Right lobe of liver (tissue), 6 donors: ENCODE measurements around the gene ATP5MC2. TPM values are rescaled to one million over a fixed set of nuclear protein-coding genes. Genes with fewer than 3 reads are reported as not detected.
A peak's percentile ranks its signal among the peaks of the same experiment; 100 is the strongest.

Experiments
- ATAC-seq, 4 donors: fragments of 200-7000 bp; cut with Tn5 transposase; one replicate each; pipeline ENCODE4 v1.9.1; 2020; ENCODE audit warnings: mild to moderate bottlenecking in 4 of 4, moderate library complexity in 4 of 4
- DNase-seq, 3 donors: peaks; one replicate each; pipeline ENCODE4 v3.0.0-alpha.2; 2020
- H3K27ac ChIP-seq, 3 donors: fragments of 200-600 bp; one replicate each; pipeline ENCODE4 v1.8.0; 2022
- H3K27me3 ChIP-seq, 2 donors: fragments of 200-600 bp; one replicate each; pipeline ENCODE4 v1.8.0; 2022
- H3K36me3 ChIP-seq, 4 donors: fragments of 200-600 bp; sonication (generic) in 1 of 4; one replicate each; pipeline versions ENCODE4 v1.5.1 to v1.8.0; 2017 to 2022; ENCODE audit warnings: control low read depth in 1 of 4
- H3K4me1 ChIP-seq, 4 donors: fragments of 200-600 bp; sonication (generic) in 1 of 4; one replicate each; pipeline versions ENCODE4 v1.5.1 to v1.8.0; 2017 to 2022; ENCODE audit warnings: control low read depth in 1 of 4
- H3K4me3 ChIP-seq, 3 donors: fragments of 200-600 bp; one replicate each; pipeline ENCODE4 v1.8.0; 2022
- H3K9me3 ChIP-seq, 4 donors: fragments of 200-600 bp; sonication (generic) in 1 of 4; one replicate each; pipeline versions ENCODE4 v1.5.1 to v1.8.0; 2017 to 2022; ENCODE audit warnings: control low read depth in 1 of 4
- POLR2A ChIP-seq: fragments of 450-650 bp; IDR thresholded peaks from one replicate; pipeline ENCODE4 v1.6.1; 2017; ENCODE audit warnings: antibody characterized with exemption, mild to moderate bottlenecking
- WGBS: methylation state at CpG from one replicate; pipeline ENCODE4 v1.1.6; 2018; ENCODE audit warnings: low coverage, low lambda C conversion rate; ENCODE audit not compliant: insufficient coverage; ENCODE audit errors: missing lambda C conversion rate; 5-methylcytosine and 5-hydroxymethylcytosine counted together
- intact Hi-C, 2 donors: fragments of 100-400 bp; cut with DNase I; formaldehyde crosslinking; loops; one replicate each; pipeline versions ENCODE4 v1.11.2 to v1.14.1; 2022
- total RNA-seq, 6 experiments: library from RNA; depleted of rRNA in 2 of 6; stranded (reverse); fragments of >200 nt in 2 of 6; fragmentation: NEBNext Ultra II Directional in 3 of 6; extraction: Animal tissue kit (Norgen Biotek cat#: 25700) in 3 of 6; gene quantifications; one replicate each; pipeline versions ENCODE4 v1.1.0 to v1.2.4, GENCODE V29; 2016 to 2023
- TF ChIP-seq, protein P1 (sequence below), 4 donors: fragments of 200-600 bp in 3 of 4; fragments of 450-650 bp in 1 of 4; IDR thresholded peaks; one replicate each; pipeline versions ENCODE4 v1.5.1 to v1.8.0; 2016 to 2022; ENCODE audit warnings: antibody characterized with exemption in 4 of 4, mild to moderate bottlenecking in 2 of 4
- donor health status: DM: no; HTN: yes; CAD: no.
- donor health status: DM: no; HTN: no; CAD: no.
- donor health status: DM: no; HTN: no; CAD: no.
- donor health status: DM: no; HTN: yes; CAD: no.
- donor health status: DM: no; HTN: yes; CAD: no.

The ATP5MC2 gene
- total RNA-seq, 6 experiments from 2014 or later: 122 to 160 (median 135) TPM

DNA sequence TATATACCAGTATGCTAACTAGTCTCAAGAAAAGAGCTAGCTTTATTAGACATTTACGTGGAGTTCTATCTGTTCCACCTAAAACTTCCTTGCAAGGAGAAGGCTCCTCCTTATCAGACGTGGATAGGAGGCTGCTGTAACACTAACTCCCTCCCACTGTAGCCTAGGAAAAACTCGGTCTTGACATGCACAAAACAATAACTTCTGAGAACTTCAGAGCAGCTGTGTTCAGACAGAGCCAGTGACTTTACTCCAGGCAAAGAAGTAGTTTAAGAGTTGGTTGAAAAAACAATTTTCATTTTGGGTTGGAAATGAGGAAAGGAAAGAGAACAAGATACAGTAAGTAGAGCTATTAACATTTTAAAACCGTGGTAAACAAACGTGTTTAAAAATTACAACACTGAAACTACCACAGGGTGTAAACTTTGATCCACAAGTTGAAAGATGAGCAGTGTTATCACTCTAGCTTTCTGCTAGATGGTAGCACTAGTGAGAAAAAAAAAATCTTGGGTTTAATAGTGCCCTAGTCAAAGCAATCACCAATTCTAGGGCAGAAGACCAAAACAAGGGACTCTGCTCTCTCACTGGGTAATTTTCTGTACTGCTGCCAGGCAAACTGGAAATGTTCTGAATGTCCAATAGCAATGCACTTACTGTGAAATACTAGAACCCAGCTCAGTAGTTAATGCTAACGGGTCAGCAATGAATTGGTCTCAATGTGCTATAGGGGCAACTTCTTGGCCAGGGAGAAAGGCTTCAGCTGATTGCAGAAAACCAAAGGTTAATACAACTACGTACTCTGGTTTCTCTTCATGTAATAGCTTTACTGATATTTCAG, 52.1 kb downstream of the ATP5MC2 start:
- WGBS: 9% methylated on average over 7 of the region's 7 CpGs
- peak overlapping the region; percentile 91 to 96 (median 94) for H3K27ac ChIP-seq
- H3K36me3 ChIP-seq: no peaks in the 10 kb centered on the region
- H3K4me1 ChIP-seq: peaks cover 0 to 39% (median 14%) of the 10 kb centered on the region in 4 donors
- no peaks in the 10 kb centered on the region for H3K27me3 ChIP-seq
- DNase-seq (peak in 1 of 3 donors; percentile 80), ATAC-seq (peak; percentile 26 to 54 (median 44))
- no peaks in the 10 kb centered on the region for H3K9me3 ChIP-seq
- H3K4me3 ChIP-seq: peak overlapping the region; percentile 62 to 74 (median 69)
- TF ChIP-seq, protein P1, sequence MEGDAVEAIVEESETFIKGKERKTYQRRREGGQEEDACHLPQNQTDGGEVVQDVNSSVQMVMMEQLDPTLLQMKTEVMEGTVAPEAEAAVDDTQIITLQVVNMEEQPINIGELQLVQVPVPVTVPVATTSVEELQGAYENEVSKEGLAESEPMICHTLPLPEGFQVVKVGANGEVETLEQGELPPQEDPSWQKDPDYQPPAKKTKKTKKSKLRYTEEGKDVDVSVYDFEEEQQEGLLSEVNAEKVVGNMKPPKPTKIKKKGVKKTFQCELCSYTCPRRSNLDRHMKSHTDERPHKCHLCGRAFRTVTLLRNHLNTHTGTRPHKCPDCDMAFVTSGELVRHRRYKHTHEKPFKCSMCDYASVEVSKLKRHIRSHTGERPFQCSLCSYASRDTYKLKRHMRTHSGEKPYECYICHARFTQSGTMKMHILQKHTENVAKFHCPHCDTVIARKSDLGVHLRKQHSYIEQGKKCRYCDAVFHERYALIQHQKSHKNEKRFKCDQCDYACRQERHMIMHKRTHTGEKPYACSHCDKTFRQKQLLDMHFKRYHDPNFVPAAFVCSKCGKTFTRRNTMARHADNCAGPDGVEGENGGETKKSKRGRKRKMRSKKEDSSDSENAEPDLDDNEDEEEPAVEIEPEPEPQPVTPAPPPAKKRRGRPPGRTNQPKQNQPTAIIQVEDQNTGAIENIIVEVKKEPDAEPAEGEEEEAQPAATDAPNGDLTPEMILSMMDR (IDR thresholded peaks at IDR 0.05): no peak
- no peak for TF ChIP-seq POLR2A
- intact Hi-C loops: no loop called here

DNA sequence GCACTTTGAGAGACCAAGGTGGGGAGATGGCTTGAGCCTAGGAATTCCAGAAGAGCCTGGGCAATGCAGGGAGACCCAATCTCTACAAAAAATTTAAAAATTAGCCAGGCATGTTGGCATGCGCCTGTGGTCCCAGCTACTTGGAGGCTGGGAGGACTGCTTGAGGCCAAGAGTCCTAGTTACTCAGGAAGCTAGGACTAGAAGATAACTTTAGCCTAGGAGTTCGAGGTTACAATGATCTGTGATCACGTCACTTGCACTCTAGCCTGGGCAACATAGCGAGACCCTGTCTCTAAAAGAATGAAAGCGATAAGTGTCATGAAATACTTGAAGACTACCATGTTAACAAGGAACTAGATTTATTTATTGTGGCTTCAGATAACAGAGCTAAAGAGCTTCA, 53.2 kb downstream of the ATP5MC2 start:
- intact Hi-C loops: no loop called here
- DNase-seq (no peak), ATAC-seq (no peak)
- Histone ChIP-seq H3K27ac (peak overlapping the region in 1 of 3 donors; percentile 94), H3K4me3 (no peak overlapping the region), H3K9me3 (no peaks in the 10 kb centered on the region), H3K27me3 (no peaks in the 10 kb centered on the region), H3K36me3 (no peaks in the 10 kb centered on the region), H3K4me1 (peaks cover 0 to 48% (median 20%) of the 10 kb centered on the region in 4 donors)
- WGBS: 89% methylated on average over 5 of the region's 5 CpGs
- TF ChIP-seq, protein P1 (IDR thresholded peaks at IDR 0.05): no peak
- no peak for TF ChIP-seq POLR2A

DNA sequence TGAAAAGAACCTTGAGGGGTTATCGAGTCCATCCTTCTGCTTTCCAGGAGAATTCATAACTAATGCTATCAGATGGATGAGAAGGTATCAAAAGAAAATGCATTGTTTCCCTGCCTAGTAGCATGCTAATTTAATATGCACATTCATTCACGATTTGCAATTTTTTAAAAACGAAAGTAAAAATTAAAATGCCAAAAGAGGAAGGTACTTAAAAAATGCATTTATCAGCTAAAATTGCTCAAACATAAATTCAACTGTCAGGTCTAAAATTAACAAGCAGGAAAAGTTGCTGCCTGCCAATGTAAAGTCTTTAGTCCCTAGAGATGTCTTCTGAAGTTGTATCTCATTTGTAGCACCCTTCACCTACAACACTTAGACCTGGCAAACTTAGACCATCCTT, 57.6 kb downstream of the ATP5MC2 start:
- TF ChIP-seq, protein P1 (IDR thresholded peaks at IDR 0.05): no peak
- TF ChIP-seq POLR2A: no peak
- H3K9me3 ChIP-seq: no peaks in the 10 kb centered on the region
- H3K4me3 ChIP-seq: peak overlapping the region in 1 of 3 donors; percentile 6
- peak overlapping the region; percentile 6 to 11 (median 9) for H3K27ac ChIP-seq
- DNase-seq (no peak), ATAC-seq (peak in 1 of 4 donors; percentile 31)
- WGBS: 16% methylated on average over 3 of the region's 3 CpGs
- peaks cover 0 to 37% (median 13%) of the 10 kb centered on the region in 4 donors for H3K4me1 ChIP-seq
- intact Hi-C loops: no loop called here
- no peaks in the 10 kb centered on the region for H3K27me3 ChIP-seq
- peaks cover 0 to 6% (median 0%) of the 10 kb centered on the region in 4 donors for H3K36me3 ChIP-seq

DNA sequence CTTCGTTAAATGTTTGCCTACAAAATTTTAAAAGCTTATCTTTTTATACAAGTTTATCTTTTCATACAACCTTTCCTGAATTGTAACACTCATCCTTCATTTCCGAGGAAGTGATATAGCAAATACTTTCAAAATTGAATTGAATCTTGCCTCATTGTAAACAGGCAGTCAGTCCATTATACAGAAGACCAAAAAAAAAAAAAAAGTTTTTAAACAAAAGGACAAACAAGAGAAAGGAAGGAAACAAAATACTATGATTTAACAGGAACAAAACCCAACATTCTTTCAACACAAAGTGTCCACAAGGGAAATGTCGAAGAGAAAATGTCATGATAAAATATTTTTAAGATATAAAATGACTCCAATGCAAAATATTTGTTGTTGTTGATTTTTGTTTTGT, 58.2 kb downstream of the ATP5MC2 start:
- no peak for TF ChIP-seq POLR2A
- TF ChIP-seq, protein P1 (IDR thresholded peaks at IDR 0.05): no peak
- intact Hi-C loops: no loop called here
- DNase-seq (no peak), ATAC-seq (peak in 3 of 4 donors; percentile 40 to 55 (median 47))
- Histone ChIP-seq H3K27ac (peak overlapping the region in 2 of 3 donors; percentile 6 to 30), H3K27me3 (no peaks in the 10 kb centered on the region), H3K4me1 (peaks cover 0 to 31% (median 10%) of the 10 kb centered on the region in 4 donors), H3K4me3 (no peak overlapping the region), H3K9me3 (no peaks in the 10 kb centered on the region), H3K36me3 (peaks cover 0 to 6% (median 0%) of the 10 kb centered on the region in 4 donors)
- 46% methylated on average over 3 of the region's 3 CpGs for WGBS
